DND-41 (cell line): ENCODE results near the gene CEP68.

Source experiments
- EZH2 ChIP-seq: IDR thresholded peaks from 3 replicates; pipeline ENCODE4 v1.6.1; 2012; ENCODE audit warnings: borderline replicate concordance, low read depth, mild to moderate bottlenecking, moderate library complexity, low read length, inconsistent platforms; ENCODE audit not compliant: severe bottlenecking
- TF ChIP-seq, protein P1 (sequence below): IDR thresholded peaks from 2 replicates; pipeline ENCODE4 v1.5.1; 2012; ENCODE audit warnings: borderline replicate concordance, low read length, moderate library complexity, mild to moderate bottlenecking; ENCODE audit not compliant: poor library complexity, severe bottlenecking; ENCODE audit errors: extremely low read depth

DNA sequence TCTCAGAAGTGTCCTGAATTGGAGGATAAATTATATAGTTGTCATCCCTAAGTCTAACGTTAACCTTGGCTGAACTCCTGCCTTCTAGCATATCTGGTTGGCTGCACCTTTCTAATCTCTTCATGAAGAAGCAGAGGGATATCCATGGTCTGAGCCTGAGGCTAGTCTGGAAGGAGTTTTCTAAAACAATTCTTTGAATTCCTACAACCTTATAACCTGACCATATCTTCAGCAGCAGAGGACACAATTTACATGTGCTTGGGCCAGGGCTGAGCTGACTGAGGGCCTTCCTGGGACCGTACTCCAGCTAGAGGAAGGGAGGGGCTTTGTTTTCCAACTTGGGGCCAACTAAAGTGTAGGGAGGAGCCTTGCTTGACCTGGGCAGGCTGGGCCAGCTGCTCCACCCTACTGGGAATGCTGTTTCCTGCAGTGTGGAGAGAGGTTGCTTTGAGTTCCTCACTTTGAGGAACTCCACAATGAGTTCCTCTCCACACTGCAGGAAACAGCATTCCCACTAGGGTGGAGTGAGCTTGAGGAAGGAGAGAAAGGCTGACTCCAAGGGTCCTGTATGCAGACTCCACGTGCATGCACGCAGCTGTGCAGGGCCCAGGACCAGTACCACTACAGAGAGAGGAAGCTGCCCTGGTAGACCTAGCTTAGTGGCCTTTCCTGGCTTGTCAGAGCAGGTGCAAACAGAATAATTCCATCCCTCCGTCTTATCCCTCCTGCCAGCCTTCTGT is 19.6 kb downstream of the CEP68 start:
- TF ChIP-seq, protein P1, sequence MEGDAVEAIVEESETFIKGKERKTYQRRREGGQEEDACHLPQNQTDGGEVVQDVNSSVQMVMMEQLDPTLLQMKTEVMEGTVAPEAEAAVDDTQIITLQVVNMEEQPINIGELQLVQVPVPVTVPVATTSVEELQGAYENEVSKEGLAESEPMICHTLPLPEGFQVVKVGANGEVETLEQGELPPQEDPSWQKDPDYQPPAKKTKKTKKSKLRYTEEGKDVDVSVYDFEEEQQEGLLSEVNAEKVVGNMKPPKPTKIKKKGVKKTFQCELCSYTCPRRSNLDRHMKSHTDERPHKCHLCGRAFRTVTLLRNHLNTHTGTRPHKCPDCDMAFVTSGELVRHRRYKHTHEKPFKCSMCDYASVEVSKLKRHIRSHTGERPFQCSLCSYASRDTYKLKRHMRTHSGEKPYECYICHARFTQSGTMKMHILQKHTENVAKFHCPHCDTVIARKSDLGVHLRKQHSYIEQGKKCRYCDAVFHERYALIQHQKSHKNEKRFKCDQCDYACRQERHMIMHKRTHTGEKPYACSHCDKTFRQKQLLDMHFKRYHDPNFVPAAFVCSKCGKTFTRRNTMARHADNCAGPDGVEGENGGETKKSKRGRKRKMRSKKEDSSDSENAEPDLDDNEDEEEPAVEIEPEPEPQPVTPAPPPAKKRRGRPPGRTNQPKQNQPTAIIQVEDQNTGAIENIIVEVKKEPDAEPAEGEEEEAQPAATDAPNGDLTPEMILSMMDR: no peak
- no peak for TF ChIP-seq EZH2
